CD14-positive monocyte (primary cell): ENCODE data around the gene MACC1. TPM values are rescaled to one million over a fixed set of nuclear protein-coding genes. Genes with fewer than 3 reads are reported as not detected.

Source experiments
- DNase-seq, 3 donors: peaks; one replicate each; pipeline ENCODE4 v3.0.0-alpha.2; 2011 to 2022
- H2AFZ ChIP-seq: 2 replicates; pipeline ENCODE4 v1.6.0; 2012; ENCODE audit warnings: mild to moderate bottlenecking, low read depth, low read length, inconsistent platforms; ENCODE audit not compliant: insufficient read depth, poor library complexity, severe bottlenecking
- H3K27ac ChIP-seq, 2 donors: 1 replicate in 1 of 2; 2 replicates in 1 of 2; pipeline ENCODE4 v1.5.1; 2012 to 2013; ENCODE audit warnings: low read length in 2 of 2, control low read depth in 1 of 2, inconsistent platforms in 1 of 2, low read depth in 1 of 2, mild to moderate bottlenecking in 1 of 2
- H3K27me3 ChIP-seq, 2 donors: one replicate each; pipeline versions ENCODE4 v1.6.0 to v1.6.1; 2011 to 2013; ENCODE audit warnings: low read length in 2 of 2; ENCODE audit not compliant: control insufficient read depth in 2 of 2, insufficient read depth in 2 of 2
- H3K36me3 ChIP-seq, 2 donors: replicated peaks in 1 of 2; 1 replicate in 1 of 2; 2 replicates in 1 of 2; pipeline versions ENCODE4 v1.5.1 to v1.6.1; 2012 to 2013; ENCODE audit warnings: low read length in 2 of 2, control low read depth in 1 of 2, inconsistent platforms in 1 of 2, mild to moderate bottlenecking in 1 of 2; ENCODE audit not compliant: insufficient read depth in 2 of 2, control insufficient read depth in 1 of 2
- H3K4me1 ChIP-seq, 2 donors: 1 replicate in 1 of 2; 2 replicates in 1 of 2; pipeline versions ENCODE4 v1.5.1 to v1.6.1; 2012 to 2013; ENCODE audit warnings: low read length in 2 of 2, control low read depth in 1 of 2, inconsistent platforms in 1 of 2, mild to moderate bottlenecking in 1 of 2, moderate library complexity in 1 of 2; ENCODE audit not compliant: insufficient read depth in 2 of 2, control insufficient read depth in 1 of 2
- H3K4me2 ChIP-seq: replicated peaks from 2 replicates; pipeline ENCODE3; 2012; ENCODE audit warnings: low read length, moderate library complexity, mild to moderate bottlenecking; ENCODE audit not compliant: poor library complexity, severe bottlenecking; ENCODE audit errors: extremely low read depth
- H3K4me3 ChIP-seq, 3 experiments: fragments of 200-600 bp in 1 of 3; sonication (generic) in 1 of 3; replicated peaks in 1 of 3; 1 replicate in 2 of 3; 2 replicates in 1 of 3; pipeline ENCODE4 v1.5.1; 2011 to 2013; ENCODE audit warnings: low read length in 3 of 3, mild to moderate bottlenecking in 3 of 3, control low read depth in 2 of 3, low read depth in 2 of 3, inconsistent platforms in 1 of 3, moderate library complexity in 1 of 3
- H3K79me2 ChIP-seq: 2 replicates; pipeline ENCODE4 v1.6.0; 2012; ENCODE audit warnings: mild to moderate bottlenecking, control low read depth, inconsistent platforms, low read length, moderate library complexity; ENCODE audit not compliant: insufficient read depth
- H3K9ac ChIP-seq: 2 replicates; pipeline ENCODE4 v1.6.0; 2017; ENCODE audit warnings: low read length, mild to moderate bottlenecking; ENCODE audit not compliant: insufficient read depth, poor library complexity, severe bottlenecking
- H3K9me3 ChIP-seq, 2 donors: replicated peaks in 1 of 2; 1 replicate in 1 of 2; 2 replicates in 1 of 2; pipeline versions ENCODE4 v1.5.1 to v1.6.1; 2012 to 2013; ENCODE audit warnings: low read length in 2 of 2, control low read depth in 1 of 2; ENCODE audit not compliant: control insufficient read depth in 1 of 2, insufficient read depth in 1 of 2
- H4K20me1 ChIP-seq: 2 replicates; pipeline ENCODE4 v1.6.0; 2012; ENCODE audit warnings: mild to moderate bottlenecking, low read length, control low read depth, moderate library complexity; ENCODE audit not compliant: insufficient read depth
- H3K27ac Mint-ChIP-seq, 7 donors: one replicate each; pipeline ENCODE4 v1.8.0; 2020; ENCODE audit warnings: mild to moderate bottlenecking in 7 of 7, mixed read lengths in 7 of 7, moderate library complexity in 6 of 7, inconsistent platforms in 2 of 7
- H3K27me3 Mint-ChIP-seq, 3 donors: one replicate each; pipeline ENCODE4 v1.8.0; 2021 to 2022; ENCODE audit warnings: low read depth in 3 of 3, mild to moderate bottlenecking in 3 of 3, mixed read lengths in 3 of 3, moderate library complexity in 3 of 3, inconsistent platforms in 1 of 3
- H3K36me3 Mint-ChIP-seq, 2 donors: one replicate each; pipeline ENCODE4 v1.8.0; 2020; ENCODE audit warnings: mixed read lengths in 2 of 2, inconsistent platforms in 1 of 2, mild to moderate bottlenecking in 1 of 2
- H3K4me1 Mint-ChIP-seq: one replicate; pipeline ENCODE4 v1.8.0; 2020; ENCODE audit warnings: mild to moderate bottlenecking, mixed read lengths
- H3K4me3 Mint-ChIP-seq, 2 donors: one replicate each; pipeline ENCODE4 v1.8.0; 2020; ENCODE audit warnings: mild to moderate bottlenecking in 2 of 2, mixed read lengths in 2 of 2, moderate library complexity in 1 of 2
- H3K9me3 Mint-ChIP-seq, 7 donors: one replicate each; pipeline ENCODE4 v1.8.0; 2020 to 2022; ENCODE audit warnings: mixed read lengths in 7 of 7, mild to moderate bottlenecking in 6 of 7, moderate library complexity in 6 of 7, inconsistent platforms in 2 of 7
- CTCF ChIP-seq: fragments of 200-600 bp; IDR thresholded peaks from one replicate; pipeline ENCODE4 v1.8.0; 2022; ENCODE audit warnings: antibody characterized with exemption, mild to moderate bottlenecking
- WGBS: methylation state at CpG from one replicate; pipeline ENCODE4 v1.1.5; 2013; ENCODE audit warnings: missing lambda C conversion rate; ENCODE audit not compliant: insufficient coverage; 5-methylcytosine and 5-hydroxymethylcytosine counted together
- intact Hi-C, 2 donors: fragments of 100-400 bp; cut with micrococcal nuclease; formaldehyde crosslinking; loops; one replicate each; pipeline versions ENCODE4 v1.15.0 to v1.15.1; 2023
- polyA plus RNA-seq, 3 donors: library from polyadenylated mRNA; depleted of rRNA in 1 of 3; unstranded in 2 of 3; stranded (reverse) in 1 of 3; fragments of 300-500 nt in 2 of 3; fragments of >200 nt in 1 of 3; fragmentation: Illumina TruSeq in 2 of 3; gene quantifications; 1 replicate in 2 of 3; 2 replicates in 1 of 3; pipeline ENCODE4 v1.2.3, GENCODE V29; 2012 to 2021

The MACC1 gene
- polyA plus RNA-seq, 3 donors: not detected

- H3K4me1 ChIP-seq: peaks cover 2 to 14% of the 10 kb centered on the region in 2 donors
- no peaks in the 10 kb centered on the region for H3K27me3 ChIP-seq
- H3K27ac ChIP-seq: no peak overlapping the region
- no peaks in the 10 kb centered on the region for H3K9me3 ChIP-seq
- H3K36me3 ChIP-seq: no peaks in the 10 kb centered on the region
- no peak overlapping the region for H3K9ac ChIP-seq
- no peaks in the 10 kb centered on the region for H3K79me2 ChIP-seq
- Mint-ChIP-seq H3K4me1 (peaks cover 10% of the 10 kb centered on the region), H3K27me3 (no peaks in the 10 kb centered on the region), H3K9me3 (peaks cover 0 to under 1% (median 0%) of the 10 kb centered on the region in 7 donors), H3K4me3 (no peak overlapping the region), H3K27ac (no peak overlapping the region), H3K36me3 (no peaks in the 10 kb centered on the region)
- DNase-seq: no peak
- intact Hi-C loops: no loop called here
- no peak overlapping the region for H3K4me3 ChIP-seq
- no peak for TF ChIP-seq CTCF
- H2AFZ ChIP-seq: no peak overlapping the region
- 100% methylated on average over 1 of the region's 3 CpGs for WGBS
- H4K20me1 ChIP-seq: no peaks in the 10 kb centered on the region
- no peak overlapping the region for H3K4me2 ChIP-seq
These were observed 11.9 kb upstream of the MACC1 start for GRCh38 chr7:20229081-20229480.

GRCh38 chr7:20228654-20229053 is 11.5 kb upstream of the MACC1 start:
- H3K4me3 Mint-ChIP-seq: no peak overlapping the region
- Histone ChIP-seq H4K20me1 (no peaks in the 10 kb centered on the region), H3K4me2 (no peak overlapping the region), H3K4me1 (peaks cover 2 to 18% of the 10 kb centered on the region in 2 donors), H3K27ac (no peak overlapping the region), H3K27me3 (no peaks in the 10 kb centered on the region), H3K79me2 (no peaks in the 10 kb centered on the region), H3K36me3 (no peaks in the 10 kb centered on the region), H2AFZ (peak overlapping the region; percentile 38), H3K9me3 (no peaks in the 10 kb centered on the region), H3K9ac (no peak overlapping the region), H3K4me3 (no peak overlapping the region)
- H3K4me1 Mint-ChIP-seq: peaks cover 14% of the 10 kb centered on the region
- no peak overlapping the region for H3K27ac Mint-ChIP-seq
- H3K36me3 Mint-ChIP-seq: no peaks in the 10 kb centered on the region
- peaks cover 0 to 4% (median 0%) of the 10 kb centered on the region in 7 donors for H3K9me3 Mint-ChIP-seq
- TF ChIP-seq CTCF: no peak
- intact Hi-C loops: no loop called here
- H3K27me3 Mint-ChIP-seq: no peaks in the 10 kb centered on the region
- no peak for DNase-seq
